ENCODE data around the gene PCSK5. TPM values are rescaled to one million over a fixed set of nuclear protein-coding genes. Genes with fewer than 3 reads are reported as not detected.

Gene PCSK5
- total RNA-seq, 2 experiments from 2014 or later, result 14.4 to 15.2 TPM

DNA sequence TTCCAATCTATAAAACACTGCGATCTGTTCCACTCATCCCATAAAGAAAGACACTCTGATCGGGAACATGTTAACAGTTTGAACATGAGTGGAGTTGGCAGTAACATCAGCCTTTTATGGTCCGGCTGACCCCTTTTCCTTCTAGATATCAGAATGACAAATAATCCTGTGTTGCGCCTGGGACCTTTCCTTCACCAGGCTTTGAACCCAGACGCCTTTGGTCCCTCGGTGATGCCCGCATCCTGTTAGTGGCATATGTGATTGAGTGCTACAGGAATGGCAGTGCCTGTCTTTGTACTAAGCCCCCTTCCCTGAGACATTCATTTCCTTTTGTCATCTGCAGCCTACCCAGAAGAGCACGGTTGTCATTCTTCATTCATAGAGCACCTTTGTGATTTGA, 209.0 kb downstream of the PCSK5 start:
- Mint-ChIP-seq H3K27me3 (no peaks in the 10 kb centered on the region), H3K9me3 (no peaks in the 10 kb centered on the region), H3K27ac (no peak overlapping the region), H3K4me3 (no peak overlapping the region), H3K36me3 (ENCODE audit: low read depth) (peaks cover 84% of the 10 kb centered on the region), H3K4me1 (ENCODE audit: low read depth) (peaks cover 34% of the 10 kb centered on the region)
- Histone ChIP-seq H3K9me3 (ENCODE audit: control insufficient read depth in 1 of 2, insufficient read depth in 1 of 2, low read length in 2 of 2) (no peaks in the 10 kb centered on the region), H3K27me3 (ENCODE audit: control insufficient read depth in 1 of 2, insufficient read depth in 2 of 2, low read length in 2 of 2) (no peaks in the 10 kb centered on the region), H3K36me3 (ENCODE audit: insufficient read depth, low read length) (no peaks in the 10 kb centered on the region), H3K4me3 (ENCODE audit: low read length) (no peak overlapping the region), H3K4me1 (ENCODE audit: insufficient read depth, low read length) (no peaks in the 10 kb centered on the region), H3K27ac (ENCODE audit: low read depth in 1 of 2, low read length in 2 of 2) (no peak overlapping the region)
- intact Hi-C loops (cut with DNase I, micrococcal nuclease), result no loop called here
- ChIA-PET CTCF (no interaction called here), POLR2A (no interaction called here)
- DNase-seq, result no peak
- ATAC-seq (ENCODE audit: poor library complexity), result no peak
- TF ChIP-seq, protein P1, sequence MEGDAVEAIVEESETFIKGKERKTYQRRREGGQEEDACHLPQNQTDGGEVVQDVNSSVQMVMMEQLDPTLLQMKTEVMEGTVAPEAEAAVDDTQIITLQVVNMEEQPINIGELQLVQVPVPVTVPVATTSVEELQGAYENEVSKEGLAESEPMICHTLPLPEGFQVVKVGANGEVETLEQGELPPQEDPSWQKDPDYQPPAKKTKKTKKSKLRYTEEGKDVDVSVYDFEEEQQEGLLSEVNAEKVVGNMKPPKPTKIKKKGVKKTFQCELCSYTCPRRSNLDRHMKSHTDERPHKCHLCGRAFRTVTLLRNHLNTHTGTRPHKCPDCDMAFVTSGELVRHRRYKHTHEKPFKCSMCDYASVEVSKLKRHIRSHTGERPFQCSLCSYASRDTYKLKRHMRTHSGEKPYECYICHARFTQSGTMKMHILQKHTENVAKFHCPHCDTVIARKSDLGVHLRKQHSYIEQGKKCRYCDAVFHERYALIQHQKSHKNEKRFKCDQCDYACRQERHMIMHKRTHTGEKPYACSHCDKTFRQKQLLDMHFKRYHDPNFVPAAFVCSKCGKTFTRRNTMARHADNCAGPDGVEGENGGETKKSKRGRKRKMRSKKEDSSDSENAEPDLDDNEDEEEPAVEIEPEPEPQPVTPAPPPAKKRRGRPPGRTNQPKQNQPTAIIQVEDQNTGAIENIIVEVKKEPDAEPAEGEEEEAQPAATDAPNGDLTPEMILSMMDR (IDR thresholded peaks at IDR 0.05), result no peak

DNA sequence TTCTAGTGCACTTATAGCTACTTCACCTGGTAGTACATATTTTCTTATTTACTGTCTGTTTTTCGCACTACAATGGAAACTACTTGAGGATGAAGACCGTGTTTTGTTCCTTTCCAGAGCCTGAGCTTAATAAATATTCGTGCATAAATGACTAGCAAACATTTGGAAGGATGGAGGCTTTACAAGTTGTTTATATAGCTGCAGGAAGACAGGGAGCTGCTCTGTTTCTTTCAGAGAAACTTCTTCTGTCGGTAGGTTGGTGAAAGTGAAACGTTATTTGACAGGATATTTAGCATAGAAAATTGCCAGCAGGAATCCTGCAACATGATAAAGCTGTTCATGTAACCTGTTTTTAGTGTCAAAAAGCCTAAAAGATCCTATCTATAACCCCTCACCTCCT, 210.6 kb downstream of the PCSK5 start:
- Histone ChIP-seq H3K36me3 (ENCODE audit: insufficient read depth, low read length) (no peaks in the 10 kb centered on the region), H3K4me3 (ENCODE audit: low read length) (no peak overlapping the region), H3K9me3 (ENCODE audit: control insufficient read depth in 1 of 2, insufficient read depth in 1 of 2, low read length in 2 of 2) (no peaks in the 10 kb centered on the region), H3K27ac (ENCODE audit: low read depth in 1 of 2, low read length in 2 of 2) (no peak overlapping the region), H3K4me1 (ENCODE audit: insufficient read depth, low read length) (no peaks in the 10 kb centered on the region), H3K27me3 (ENCODE audit: control insufficient read depth in 1 of 2, insufficient read depth in 2 of 2, low read length in 2 of 2) (no peaks in the 10 kb centered on the region)
- no peak overlapping the region for H3K4me3 Mint-ChIP-seq
- no peaks in the 10 kb centered on the region for H3K27me3 Mint-ChIP-seq
- DNase-seq (no peak), ATAC-seq (ENCODE audit: poor library complexity) (no peak)
- POLR2A ChIA-PET, result interaction anchor here (0.9 to 1.7 kb wide), 3 partner anchors 9 to 211 kb away, joined by 3 read pairs; partner anchors contain the start of gene PCSK5
- no peaks in the 10 kb centered on the region for H3K9me3 Mint-ChIP-seq
- TF ChIP-seq, protein P1 (IDR thresholded peaks at IDR 0.05), result no peak
- intact Hi-C loops (cut with DNase I, micrococcal nuclease), result no loop called here
- no peak overlapping the region for H3K27ac Mint-ChIP-seq
- peaks cover 86% of the 10 kb centered on the region for H3K36me3 Mint-ChIP-seq (ENCODE audit: low read depth)
- peaks cover 34% of the 10 kb centered on the region for H3K4me1 Mint-ChIP-seq (ENCODE audit: low read depth)
- CTCF ChIA-PET, result no interaction called here

DNA sequence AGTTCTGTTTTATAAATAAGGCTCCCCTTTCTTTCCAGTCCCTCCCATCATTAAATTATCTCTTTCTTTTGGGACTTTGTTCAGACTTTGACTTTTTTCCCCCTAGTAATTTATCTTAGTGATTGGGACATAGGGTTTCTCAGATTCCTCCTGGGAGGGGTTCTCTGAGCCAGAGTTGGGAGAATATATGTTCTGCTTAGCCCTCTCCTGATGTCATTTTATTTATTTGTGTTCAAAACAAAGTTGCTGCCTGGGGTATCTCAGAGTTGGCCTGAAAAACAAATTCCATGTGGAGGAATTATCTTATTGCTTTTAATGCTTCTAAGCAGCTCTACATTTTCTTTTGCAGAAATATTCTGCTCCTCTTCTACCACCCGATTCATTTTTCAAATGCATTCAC, 211.0 kb downstream of the PCSK5 start:
- intact Hi-C loops (cut with DNase I, micrococcal nuclease), result no loop called here
- ATAC-seq (ENCODE audit: poor library complexity) (no peak), DNase-seq (no peak)
- no peaks in the 10 kb centered on the region for H3K9me3 ChIP-seq (ENCODE audit: control insufficient read depth in 1 of 2, insufficient read depth in 1 of 2, low read length in 2 of 2)
- no peaks in the 10 kb centered on the region for H3K27me3 ChIP-seq (ENCODE audit: control insufficient read depth in 1 of 2, insufficient read depth in 2 of 2, low read length in 2 of 2)
- H3K36me3 ChIP-seq (ENCODE audit: insufficient read depth, low read length), result no peaks in the 10 kb centered on the region
- ChIA-PET CTCF (no interaction called here), POLR2A (interaction anchor here (0.9 to 1.7 kb wide), 2 partner anchors 8 to 23 kb away, joined by 3 read pairs; no protein-coding TSS in a partner anchor)
- H3K4me3 Mint-ChIP-seq, result no peak overlapping the region
- peaks cover 34% of the 10 kb centered on the region for H3K4me1 Mint-ChIP-seq (ENCODE audit: low read depth)
- no peaks in the 10 kb centered on the region for H3K9me3 Mint-ChIP-seq
- H3K36me3 Mint-ChIP-seq (ENCODE audit: low read depth), result peaks cover 86% of the 10 kb centered on the region
- TF ChIP-seq, protein P1 (IDR thresholded peaks at IDR 0.05), result no peak
- no peaks in the 10 kb centered on the region for H3K4me1 ChIP-seq (ENCODE audit: insufficient read depth, low read length)
- H3K27me3 Mint-ChIP-seq, result no peaks in the 10 kb centered on the region
- H3K4me3 ChIP-seq (ENCODE audit: low read length), result no peak overlapping the region
- no peak overlapping the region for H3K27ac Mint-ChIP-seq
- H3K27ac ChIP-seq (ENCODE audit: low read depth in 1 of 2, low read length in 2 of 2), result no peak overlapping the region

Measured in CD4-positive, alpha-beta T cell (primary cell).